PC-3 (cell line): ENCODE results near the gene OPN3.

ENCODE experiments used
- CTCF ChIP-seq: fragments of 300-600 bp; sonication (generic); conservative IDR thresholded peaks from 2 replicates; pipeline ENCODE4 v1.5.1; 2017; ENCODE audit warnings: antibody characterized with exemption, low read depth, mild to moderate bottlenecking, low read length
- EZH2 ChIP-seq: fragments of 300-600 bp; sonication (generic); IDR thresholded peaks from one replicate; pipeline ENCODE4 v1.6.1; 2017; ENCODE audit warnings: antibody characterized with exemption, mild to moderate bottlenecking, low read length; ENCODE audit not compliant: unreplicated experiment

- no peak for TF ChIP-seq CTCF
- no peak for TF ChIP-seq EZH2
These were observed 47.8 kb downstream of the OPN3 start for GRCh38 chr1:241592273-241592958.
